Heart left ventricle (tissue), 13 donors: Measurements from ENCODE around the gene LSG1.

Experiments
- CTCF ChIP-seq, 12 donors: fragments of 200-600 bp; sonication (generic) in 4 of 12; IDR thresholded peaks; one replicate each; pipeline versions ENCODE4 v1.5.0 to v1.8.0; 2018 to 2022; ENCODE audit warnings: antibody characterized with exemption in 12 of 12, mild to moderate bottlenecking in 5 of 12
- POLR2A ChIP-seq, 2 donors: fragments of 450-650 bp; IDR thresholded peaks; one replicate each; pipeline ENCODE4 v1.6.1; 2017; ENCODE audit warnings: antibody characterized with exemption in 2 of 2, mild to moderate bottlenecking in 2 of 2, moderate library complexity in 2 of 2
- donor health status: ischemic (EF 13 %, LVEDD 7.1; RV severe dilation, severe dysfunction).
- donor health status: DM: no; HTN: yes; CAD: no.
- donor health status: DM: no; HTN: no; CAD: no.
- donor health status: ischemic (EF 25% LVEDD 6.9; RV normal size, moderate dysfunction).
- donor health status: ischemic (EF 25% LVEDD 5.7; RV mildly dilated, moderate dysfunction).
- donor health status: ischemic (EF 35%, LVEDD 5.7; RV mildly dilated, moderate dysfunction).
- donor health status: nonischemic (EF 11% LVEDD 7.7; RV severe dilation, severe dysfunction).
- donor health status: DM: yes; HTN: yes; CAD: no.
- donor health status: PGD.
- donor health status: ischemic (EF 29% LVEDD 5.4; RV normal size, mild dysfunction).
- donor health status: nonischemic (EF 23%, LVEDD 6.1; RV moderate dilation, normal function).

- TF ChIP-seq POLR2A (IDR thresholded peaks at IDR 0.05) (no peak), CTCF (IDR thresholded peaks at IDR 0.05) (no peak)
These were observed 34.9 kb downstream of the LSG1 start for GRCh38 chr3:194637066-194637465.
